DMS 273 (cell line): Measurements from ENCODE around the gene BTBD9.
"Not testable (repeated sequence)": the region's sequence is repeated elsewhere in the genome, so short reads cannot be mapped to it uniquely, and the experiment has no call there.

ENCODE experiments used
- DNase-seq: peaks from one replicate; lab custom pipeline; 2025; ENCODE audit not compliant: unreplicated experiment; lab: John Stamatoyannopoulos, UW

BTBD9 gene

GRCh38 chr6:38650207-38650752, 10.6 kb upstream of the BTBD9 start:
- DNase-seq, result no peak

DNA sequence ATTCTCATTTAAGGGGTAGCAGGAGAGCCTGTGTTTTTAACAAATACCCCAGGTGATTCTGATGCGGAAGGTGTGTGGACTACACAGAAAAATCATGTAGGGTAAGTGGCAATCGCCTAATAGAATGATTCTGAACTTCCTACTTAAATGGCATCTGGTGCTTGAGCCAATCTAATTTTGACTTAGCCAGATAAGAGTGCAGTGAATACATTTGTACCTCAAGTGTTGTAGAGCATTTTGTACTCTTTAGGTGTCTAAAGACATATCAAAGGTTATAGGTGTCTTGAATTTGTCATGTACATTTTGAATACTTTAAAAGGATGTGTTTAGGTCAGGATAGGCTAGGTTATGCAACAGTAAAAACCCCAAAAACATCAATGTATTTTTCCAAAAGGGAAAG, 10.0 kb upstream of the BTBD9 start:
- DNase-seq, result no peak

GRCh38 chr6:38648629-38649028, 8.9 kb upstream of the BTBD9 start:
- DNase-seq, result no peak

GRCh38 chr6:38646166-38646878, 6.6 kb upstream of the BTBD9 start:
- DNase-seq, result peak; percentile 92

GRCh38 chr6:38644951-38645350, 5.2 kb upstream of the BTBD9 start:
- DNase-seq, result peak; percentile 33

DNA sequence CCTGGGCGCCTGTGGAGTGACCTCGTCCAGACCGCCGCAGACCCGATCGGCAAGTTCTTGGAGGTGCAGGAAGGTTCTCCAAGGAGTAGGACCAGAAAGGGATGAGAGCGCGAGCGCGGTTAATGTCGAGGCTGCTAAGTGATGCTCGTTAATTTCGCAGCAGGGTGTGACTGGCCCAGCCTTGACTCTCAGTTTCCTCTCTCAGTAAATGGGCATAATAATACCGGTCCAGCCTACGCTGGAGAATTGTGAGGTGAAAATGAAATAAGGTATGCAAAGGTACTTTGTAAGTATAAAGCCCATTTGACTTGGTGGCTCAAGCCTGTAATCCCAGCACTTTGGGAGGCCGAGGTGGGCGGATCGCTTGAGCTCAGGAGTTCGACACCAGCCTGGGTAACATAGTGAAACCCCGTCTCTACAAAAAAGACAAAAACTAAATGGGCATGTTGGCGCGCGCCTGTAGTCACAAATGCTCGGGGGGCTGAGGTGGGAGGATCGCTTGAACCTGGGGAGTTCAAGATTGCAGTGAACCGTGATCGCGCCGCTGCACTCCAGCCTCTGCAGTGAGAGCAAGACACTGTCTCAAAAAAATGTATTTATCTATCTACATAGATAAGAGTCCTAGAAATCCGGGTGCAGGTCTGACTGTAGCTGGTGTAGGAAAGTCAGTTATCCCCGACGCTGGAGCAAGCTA, 634 bp upstream of the BTBD9 start:
- no peak for DNase-seq

DNA sequence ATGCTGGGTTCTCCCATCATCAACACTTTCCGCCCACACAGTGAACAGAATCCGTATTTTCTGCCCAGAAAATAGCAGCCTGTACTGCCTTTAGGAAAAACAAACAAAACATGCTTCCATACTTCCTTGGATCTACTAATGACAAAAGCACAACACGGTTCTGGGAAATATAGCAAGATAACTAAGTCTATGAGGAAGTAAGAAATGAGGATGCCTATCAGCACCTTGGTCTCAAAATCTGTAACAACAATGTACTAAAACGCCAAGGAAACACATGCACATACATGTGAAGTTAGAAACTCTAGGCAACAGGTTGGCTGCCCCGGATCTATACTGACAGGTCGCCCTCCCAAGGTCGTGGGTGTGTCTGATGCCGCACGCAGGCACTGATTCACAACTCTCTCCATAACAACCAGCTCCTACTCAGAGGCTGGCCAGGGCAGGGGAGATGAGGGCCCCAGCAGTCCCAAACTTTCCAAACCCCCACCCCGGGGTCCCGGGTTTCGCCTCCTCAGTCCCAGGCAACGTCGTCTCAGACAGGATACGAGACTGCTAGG, 710 bp downstream of the BTBD9 start:
- peak; percentile 71 for DNase-seq

DNA sequence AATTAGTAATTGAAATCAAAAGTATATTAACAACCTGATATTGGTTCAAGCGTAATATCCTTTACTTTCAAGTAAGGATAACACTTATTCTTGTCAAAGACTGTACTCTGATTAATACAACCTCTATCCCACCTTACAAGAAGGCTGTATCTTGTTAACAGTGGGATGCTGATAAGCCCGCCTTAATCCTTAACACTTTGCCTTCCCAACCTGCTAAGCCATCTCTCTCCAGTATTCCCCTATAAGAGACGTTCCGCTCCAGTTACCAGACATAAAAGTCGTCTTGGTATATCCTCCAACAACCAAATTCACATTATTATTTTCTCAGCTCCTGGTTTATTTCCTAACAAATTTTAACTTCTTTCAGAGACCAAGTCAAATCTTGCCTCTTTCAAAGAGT, 2.0 kb downstream of the BTBD9 start:
- no peak for DNase-seq

GRCh38 chr6:38636027-38636426, 3.7 kb downstream of the BTBD9 start:
- no peak for DNase-seq

DNA sequence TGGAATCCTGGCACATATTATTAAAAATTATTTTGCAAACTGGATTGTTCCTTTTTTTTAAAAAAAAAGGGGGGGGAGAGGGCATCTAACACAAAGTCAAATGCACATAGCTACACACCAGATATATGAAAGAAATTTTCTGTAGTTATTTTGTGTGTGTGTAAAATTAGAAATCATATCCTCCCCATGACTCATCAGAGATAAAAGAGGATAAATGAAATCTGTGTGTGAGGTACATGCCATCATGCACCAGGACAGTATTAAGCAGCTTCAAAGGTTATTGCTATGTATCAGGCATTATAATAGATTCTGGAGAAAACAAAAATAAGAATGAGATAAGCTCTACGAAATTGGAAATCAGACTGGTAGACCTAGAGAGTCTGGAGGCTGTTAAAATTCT, 5.2 kb downstream of the BTBD9 start:
- DNase-seq, result no peak

DNA sequence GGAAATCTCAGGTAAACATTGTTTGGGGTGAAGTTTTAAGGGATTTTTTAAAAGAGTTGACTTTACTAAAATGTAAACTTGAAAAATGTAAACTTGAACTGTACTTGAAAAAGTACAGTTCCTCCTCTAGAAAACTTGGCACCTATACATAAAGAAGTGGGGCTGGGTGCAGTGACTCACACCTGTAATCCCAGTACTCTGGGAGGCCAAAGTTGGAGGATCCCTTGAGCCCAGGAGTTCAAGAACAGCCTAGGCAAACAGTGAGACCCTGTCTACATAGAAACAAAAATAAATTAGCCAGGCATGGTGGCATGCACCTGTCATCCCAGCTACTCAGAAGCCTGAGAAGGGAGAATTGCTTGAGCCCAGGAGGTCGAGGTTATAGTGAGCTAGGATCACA, 7.2 kb downstream of the BTBD9 start:
- DNase-seq, result no peak

- no peak for DNase-seq
Measured at GRCh38 chr6:38631186-38631783, 8.4 kb downstream of the BTBD9 start.

GRCh38 chr6:38625217-38625616, 14.5 kb downstream of the BTBD9 start:
- DNase-seq, result no peak

DNA sequence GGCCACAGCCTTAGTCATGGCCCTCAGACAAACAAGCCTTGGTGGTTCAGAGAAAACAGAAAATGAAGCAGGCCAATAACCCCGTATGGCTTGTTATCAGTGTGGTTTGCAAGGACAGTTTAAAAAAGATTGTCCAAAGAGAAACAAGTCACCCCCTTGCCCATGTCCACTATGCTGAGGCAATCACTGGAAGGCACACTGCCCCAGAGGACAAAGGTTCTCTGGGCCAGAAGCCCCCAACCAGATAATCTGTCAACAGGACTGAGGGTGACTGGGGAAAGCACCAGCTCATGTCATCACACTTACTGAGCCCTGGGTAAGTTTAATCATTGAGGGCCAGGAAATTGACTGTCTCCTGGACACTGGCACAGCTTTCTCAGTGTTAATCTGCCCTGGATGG, 20.4 kb downstream of the BTBD9 start:
- DNase-seq, result not testable (repeated sequence)

- not testable (repeated sequence) for DNase-seq
Measured at GRCh38 chr6:38618301-38618700, 21.4 kb downstream of the BTBD9 start.

DNA sequence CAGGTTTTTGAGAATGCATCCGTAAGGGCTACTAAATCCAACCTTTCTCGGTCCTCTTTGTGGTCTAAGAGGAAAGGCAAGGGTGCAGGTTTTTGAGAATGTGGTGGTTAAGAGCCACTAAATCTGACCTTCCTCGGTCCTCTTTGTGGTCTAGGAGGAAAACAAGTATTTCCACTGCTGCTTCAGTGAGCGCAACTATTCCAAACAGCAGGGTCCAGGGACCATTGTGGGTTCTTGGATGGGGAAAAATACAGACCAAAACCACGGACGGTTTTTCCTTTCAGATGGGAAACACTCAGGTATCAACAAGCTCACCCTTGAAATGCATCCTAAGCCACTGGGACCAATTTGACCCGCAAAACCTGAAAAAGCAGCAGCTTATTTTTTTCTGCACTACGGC, 21.9 kb downstream of the BTBD9 start:
- no peak for DNase-seq

DNA sequence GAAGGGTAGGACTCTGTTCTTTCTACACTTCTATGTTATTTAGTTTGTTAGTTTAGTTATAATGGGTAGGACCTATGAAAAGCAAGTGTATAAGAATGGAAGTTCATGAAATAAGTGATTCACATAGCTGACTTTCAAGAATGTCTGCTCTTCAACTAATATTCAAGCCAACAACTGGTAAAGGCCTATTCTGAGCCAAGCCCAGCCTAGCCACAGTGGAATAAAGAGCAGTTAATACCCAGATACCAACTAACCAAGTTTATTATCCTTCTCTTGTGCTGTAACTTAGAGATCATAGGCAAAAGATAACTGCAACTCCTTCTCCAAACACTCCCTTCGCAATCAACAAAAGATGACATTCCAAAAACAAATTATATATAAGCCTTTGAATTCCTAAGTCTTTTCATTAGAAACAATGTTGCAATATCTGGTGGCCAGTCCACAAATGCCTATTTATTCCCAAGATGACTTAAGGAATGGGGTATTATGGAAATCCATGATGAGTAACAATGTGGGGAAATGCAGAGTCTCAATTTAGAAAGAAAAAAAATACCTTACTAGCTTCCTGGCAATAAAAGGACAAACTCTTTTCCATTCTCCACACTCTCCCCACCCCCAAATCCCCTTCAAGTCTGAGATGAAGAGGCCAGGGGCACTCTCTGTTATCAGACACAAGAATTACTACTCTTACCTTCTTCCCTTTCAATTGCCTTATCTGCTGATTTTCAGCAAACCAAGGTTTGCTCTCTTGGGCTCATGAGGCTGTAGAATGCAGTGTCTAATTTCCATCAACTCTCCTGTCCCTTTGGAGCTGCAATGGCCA, 27.4 kb downstream of the BTBD9 start:
- DNase-seq, result no peak

DNA sequence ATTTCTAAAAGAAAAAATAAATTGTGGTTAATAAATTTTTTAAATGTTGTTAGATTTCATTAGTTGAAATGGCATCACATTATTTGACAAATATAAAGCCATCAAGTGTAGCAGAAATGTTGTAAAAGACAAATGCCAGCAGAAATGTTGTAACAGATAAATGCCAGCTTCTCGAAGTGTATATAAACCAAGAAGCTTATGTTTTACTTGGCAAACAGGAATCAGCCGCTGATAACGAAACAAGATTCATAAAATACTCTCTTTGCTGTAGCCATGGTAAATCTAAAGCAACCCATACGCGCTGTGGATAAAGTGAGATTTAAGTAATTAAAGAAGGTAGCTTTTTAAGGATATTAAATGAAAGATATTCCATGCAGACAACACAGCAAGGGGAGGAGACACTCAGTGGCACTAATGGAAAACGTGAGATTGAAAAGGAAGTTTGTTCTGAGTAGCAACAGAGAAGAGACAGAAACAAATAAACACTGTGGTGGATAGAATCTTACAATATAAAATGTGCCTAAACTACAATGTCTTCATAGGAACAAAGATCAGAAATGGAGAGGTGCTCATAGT, 29.6 kb downstream of the BTBD9 start:
- DNase-seq, result no peak

DNA sequence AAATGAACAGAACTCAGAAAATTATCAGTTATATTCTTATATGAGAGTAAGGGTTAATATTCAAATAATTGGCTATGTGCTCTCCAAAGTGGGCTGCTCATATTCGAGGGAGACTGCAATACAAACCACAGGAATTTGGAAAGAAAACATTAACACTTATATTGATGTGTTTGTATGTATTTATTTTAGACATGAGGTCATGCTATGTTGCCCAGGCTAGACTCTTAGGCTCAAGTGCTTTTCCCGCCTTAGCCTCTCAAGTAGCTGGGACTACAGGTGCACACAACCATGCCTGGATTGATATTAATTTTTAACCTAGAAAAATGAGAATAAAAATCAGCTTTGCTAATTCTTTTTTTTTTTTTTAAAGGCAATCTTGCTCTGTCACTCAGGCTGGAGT, 35.0 kb downstream of the BTBD9 start:
- no peak for DNase-seq

DNA sequence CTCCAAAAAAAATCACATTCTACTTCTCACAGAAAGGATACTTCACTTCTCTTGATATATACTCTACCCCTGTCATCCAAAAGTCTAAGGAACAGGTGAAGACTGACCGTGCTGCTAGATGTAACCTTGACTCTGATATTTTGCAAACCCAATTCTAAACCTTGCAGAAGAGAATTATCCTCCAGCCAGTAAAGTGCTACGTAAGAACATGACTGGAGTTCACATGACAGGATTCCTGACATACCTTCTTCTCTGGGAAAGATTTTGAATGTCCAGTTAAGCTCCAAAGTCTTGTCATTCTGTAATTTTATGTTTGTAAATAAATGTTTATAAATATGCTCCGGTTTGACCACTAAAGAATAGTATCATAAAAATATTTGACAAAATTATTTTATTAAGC, 35.8 kb downstream of the BTBD9 start:
- no peak for DNase-seq

GRCh38 chr6:38603496-38603895, 36.2 kb downstream of the BTBD9 start:
- peak; percentile 39 for DNase-seq
